H1 (cell line): ENCODE results near the gene PTPN13.

Source experiments
- MAFK ChIP-seq: IDR thresholded peaks from 2 replicates; pipeline ENCODE4 v1.6.1; 2012; ENCODE audit warnings: low read depth, mild to moderate bottlenecking, improper control_type of control experiment, low read length
- SIN3A ChIP-seq, 2 experiments: IDR thresholded peaks in 1 of 2; conservative IDR thresholded peaks in 1 of 2; 2 replicates each; pipeline ENCODE4 v1.6.1; 2011 to 2012; ENCODE audit warnings: low read length in 2 of 2, improper control_type of control experiment in 1 of 2, low read depth in 1 of 2, mild to moderate bottlenecking in 1 of 2
- TBP ChIP-seq: IDR thresholded peaks from 2 replicates; pipeline ENCODE4 v1.6.1; 2011; ENCODE audit warnings: low read depth, low read length, improper control_type of control experiment
- TF ChIP-seq, protein P1 (sequence below), 3 experiments: IDR thresholded peaks; 1 replicate in 2 of 3; 2 replicates in 1 of 3; pipeline versions ENCODE4 v1.5.1 to v1.6.1; 2011; ENCODE audit warnings: low read length in 3 of 3, mild to moderate bottlenecking in 3 of 3, inconsistent platforms in 2 of 3, low read depth in 1 of 3, moderate library complexity in 1 of 3; ENCODE audit not compliant: insufficient read depth in 1 of 3; ENCODE audit errors: control extremely low read depth in 1 of 3

DNA sequence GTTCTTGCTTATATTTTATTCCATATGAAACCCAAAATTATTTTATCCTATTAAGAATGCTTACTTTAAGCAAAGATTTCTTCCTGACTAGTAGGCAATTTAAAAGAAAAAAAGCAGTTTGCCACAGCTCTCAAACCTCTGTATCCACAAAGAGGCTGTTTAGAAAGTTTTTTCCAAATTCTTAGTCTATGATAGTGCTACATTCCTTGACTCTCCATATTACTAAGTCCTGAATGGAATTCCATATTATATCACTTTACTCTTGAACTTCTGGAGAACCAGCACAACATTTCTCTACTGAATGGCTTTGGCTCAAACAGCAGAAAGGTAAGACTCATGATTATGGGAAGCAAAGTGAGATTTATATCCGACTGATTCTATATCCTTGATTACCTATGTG lies 246.7 kb downstream of the PTPN13 start:
- TF ChIP-seq TBP (no peak), SIN3A (conservative IDR thresholded peaks at IDR 0.05 in 1 of 2, IDR thresholded peaks at IDR 0.05 in 1 of 2; ENCODE audit: low read depth in 1 of 2, low read length in 2 of 2) (no peak), MAFK (no peak)
- TF ChIP-seq, protein P1, sequence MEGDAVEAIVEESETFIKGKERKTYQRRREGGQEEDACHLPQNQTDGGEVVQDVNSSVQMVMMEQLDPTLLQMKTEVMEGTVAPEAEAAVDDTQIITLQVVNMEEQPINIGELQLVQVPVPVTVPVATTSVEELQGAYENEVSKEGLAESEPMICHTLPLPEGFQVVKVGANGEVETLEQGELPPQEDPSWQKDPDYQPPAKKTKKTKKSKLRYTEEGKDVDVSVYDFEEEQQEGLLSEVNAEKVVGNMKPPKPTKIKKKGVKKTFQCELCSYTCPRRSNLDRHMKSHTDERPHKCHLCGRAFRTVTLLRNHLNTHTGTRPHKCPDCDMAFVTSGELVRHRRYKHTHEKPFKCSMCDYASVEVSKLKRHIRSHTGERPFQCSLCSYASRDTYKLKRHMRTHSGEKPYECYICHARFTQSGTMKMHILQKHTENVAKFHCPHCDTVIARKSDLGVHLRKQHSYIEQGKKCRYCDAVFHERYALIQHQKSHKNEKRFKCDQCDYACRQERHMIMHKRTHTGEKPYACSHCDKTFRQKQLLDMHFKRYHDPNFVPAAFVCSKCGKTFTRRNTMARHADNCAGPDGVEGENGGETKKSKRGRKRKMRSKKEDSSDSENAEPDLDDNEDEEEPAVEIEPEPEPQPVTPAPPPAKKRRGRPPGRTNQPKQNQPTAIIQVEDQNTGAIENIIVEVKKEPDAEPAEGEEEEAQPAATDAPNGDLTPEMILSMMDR (IDR thresholded peaks at IDR 0.05; ENCODE audit: control extremely low read depth in 1 of 3, insufficient read depth in 1 of 3, low read depth in 1 of 3, low read length in 3 of 3), result no peak
